Right lobe of liver (tissue), 6 donors: ENCODE data around the gene LSS. TPM values are rescaled to one million over a fixed set of nuclear protein-coding genes. Genes with fewer than 3 reads are reported as not detected.

ENCODE experiments used
- ATAC-seq, 4 donors: fragments of 200-7000 bp; cut with Tn5 transposase; one replicate each; pipeline ENCODE4 v1.9.1; 2020; ENCODE audit warnings: mild to moderate bottlenecking in 4 of 4, moderate library complexity in 4 of 4
- DNase-seq, 3 donors: peaks; one replicate each; pipeline ENCODE4 v3.0.0-alpha.2; 2020
- H3K27ac ChIP-seq, 3 donors: fragments of 200-600 bp; one replicate each; pipeline ENCODE4 v1.8.0; 2022
- H3K27me3 ChIP-seq, 2 donors: fragments of 200-600 bp; one replicate each; pipeline ENCODE4 v1.8.0; 2022
- H3K36me3 ChIP-seq, 4 donors: fragments of 200-600 bp; sonication (generic) in 1 of 4; one replicate each; pipeline versions ENCODE4 v1.5.1 to v1.8.0; 2017 to 2022; ENCODE audit warnings: control low read depth in 1 of 4
- H3K4me1 ChIP-seq, 4 donors: fragments of 200-600 bp; sonication (generic) in 1 of 4; one replicate each; pipeline versions ENCODE4 v1.5.1 to v1.8.0; 2017 to 2022; ENCODE audit warnings: control low read depth in 1 of 4
- H3K4me3 ChIP-seq, 3 donors: fragments of 200-600 bp; one replicate each; pipeline ENCODE4 v1.8.0; 2022
- H3K9me3 ChIP-seq, 4 donors: fragments of 200-600 bp; sonication (generic) in 1 of 4; one replicate each; pipeline versions ENCODE4 v1.5.1 to v1.8.0; 2017 to 2022; ENCODE audit warnings: control low read depth in 1 of 4
- POLR2A ChIP-seq: fragments of 450-650 bp; IDR thresholded peaks from one replicate; pipeline ENCODE4 v1.6.1; 2017; ENCODE audit warnings: antibody characterized with exemption, mild to moderate bottlenecking
- WGBS: methylation state at CpG from one replicate; pipeline ENCODE4 v1.1.6; 2018; ENCODE audit warnings: low coverage, low lambda C conversion rate; ENCODE audit not compliant: insufficient coverage; ENCODE audit errors: missing lambda C conversion rate; 5-methylcytosine and 5-hydroxymethylcytosine counted together
- intact Hi-C, 2 donors: fragments of 100-400 bp; cut with DNase I; formaldehyde crosslinking; loops; one replicate each; pipeline versions ENCODE4 v1.11.2 to v1.14.1; 2022
- total RNA-seq, 6 experiments: library from RNA; depleted of rRNA in 2 of 6; stranded (reverse); fragments of >200 nt in 2 of 6; fragmentation: NEBNext Ultra II Directional in 3 of 6; extraction: Animal tissue kit (Norgen Biotek cat#: 25700) in 3 of 6; gene quantifications; one replicate each; pipeline versions ENCODE4 v1.1.0 to v1.2.4, GENCODE V29; 2016 to 2023
- TF ChIP-seq, protein P1 (sequence below), 4 donors: fragments of 200-600 bp in 3 of 4; fragments of 450-650 bp in 1 of 4; IDR thresholded peaks; one replicate each; pipeline versions ENCODE4 v1.5.1 to v1.8.0; 2016 to 2022; ENCODE audit warnings: antibody characterized with exemption in 4 of 4, mild to moderate bottlenecking in 2 of 4
- donor health status: DM: no; HTN: yes; CAD: no.
- donor health status: DM: no; HTN: no; CAD: no.
- donor health status: DM: no; HTN: no; CAD: no.
- donor health status: DM: no; HTN: yes; CAD: no.
- donor health status: DM: no; HTN: yes; CAD: no.

Gene LSS
- total RNA-seq, 6 experiments from 2014 or later = 37.0 to 103 (median 59.6) TPM

DNA sequence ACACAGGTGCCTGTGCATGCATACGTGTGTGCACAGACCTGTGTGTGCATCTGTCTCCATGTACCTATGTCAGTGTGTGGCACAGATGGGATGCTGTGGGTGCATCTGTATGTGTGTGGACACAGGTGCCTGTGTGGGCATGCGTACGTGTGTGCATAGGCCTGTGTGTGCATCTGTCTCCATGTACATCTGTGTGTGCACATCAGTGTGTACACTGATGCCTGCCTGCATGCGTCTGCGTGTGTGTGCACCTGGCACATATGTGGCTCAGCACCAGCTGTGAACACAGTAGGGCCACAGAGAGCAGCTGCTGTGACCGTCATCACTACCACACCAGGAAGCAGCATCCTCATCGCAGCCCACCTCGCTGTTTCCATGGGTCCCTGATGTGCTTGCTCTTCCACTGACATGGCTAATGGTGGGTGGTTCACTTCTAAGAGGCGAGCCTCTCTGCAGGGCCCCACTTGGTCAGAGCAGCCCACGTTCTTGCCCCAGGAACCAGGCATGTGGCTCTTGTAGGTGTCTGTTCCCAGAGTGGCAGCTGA, 34.7 kb downstream of the LSS start:
- TF ChIP-seq, protein P1, sequence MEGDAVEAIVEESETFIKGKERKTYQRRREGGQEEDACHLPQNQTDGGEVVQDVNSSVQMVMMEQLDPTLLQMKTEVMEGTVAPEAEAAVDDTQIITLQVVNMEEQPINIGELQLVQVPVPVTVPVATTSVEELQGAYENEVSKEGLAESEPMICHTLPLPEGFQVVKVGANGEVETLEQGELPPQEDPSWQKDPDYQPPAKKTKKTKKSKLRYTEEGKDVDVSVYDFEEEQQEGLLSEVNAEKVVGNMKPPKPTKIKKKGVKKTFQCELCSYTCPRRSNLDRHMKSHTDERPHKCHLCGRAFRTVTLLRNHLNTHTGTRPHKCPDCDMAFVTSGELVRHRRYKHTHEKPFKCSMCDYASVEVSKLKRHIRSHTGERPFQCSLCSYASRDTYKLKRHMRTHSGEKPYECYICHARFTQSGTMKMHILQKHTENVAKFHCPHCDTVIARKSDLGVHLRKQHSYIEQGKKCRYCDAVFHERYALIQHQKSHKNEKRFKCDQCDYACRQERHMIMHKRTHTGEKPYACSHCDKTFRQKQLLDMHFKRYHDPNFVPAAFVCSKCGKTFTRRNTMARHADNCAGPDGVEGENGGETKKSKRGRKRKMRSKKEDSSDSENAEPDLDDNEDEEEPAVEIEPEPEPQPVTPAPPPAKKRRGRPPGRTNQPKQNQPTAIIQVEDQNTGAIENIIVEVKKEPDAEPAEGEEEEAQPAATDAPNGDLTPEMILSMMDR (IDR thresholded peaks at IDR 0.05) = no peak
- TF ChIP-seq POLR2A = no peak
- Histone ChIP-seq H3K36me3 (peaks cover 0 to 80% (median 11%) of the 10 kb centered on the region in 4 donors), H3K4me3 (no peak overlapping the region), H3K27ac (no peak overlapping the region), H3K27me3 (no peaks in the 10 kb centered on the region), H3K9me3 (no peaks in the 10 kb centered on the region), H3K4me1 (no peaks in the 10 kb centered on the region)
- no peak for ATAC-seq
- DNase-seq = no peak
- 100% methylated on average over 2 of the region's 10 CpGs for WGBS
- intact Hi-C loops = no loop called here

DNA sequence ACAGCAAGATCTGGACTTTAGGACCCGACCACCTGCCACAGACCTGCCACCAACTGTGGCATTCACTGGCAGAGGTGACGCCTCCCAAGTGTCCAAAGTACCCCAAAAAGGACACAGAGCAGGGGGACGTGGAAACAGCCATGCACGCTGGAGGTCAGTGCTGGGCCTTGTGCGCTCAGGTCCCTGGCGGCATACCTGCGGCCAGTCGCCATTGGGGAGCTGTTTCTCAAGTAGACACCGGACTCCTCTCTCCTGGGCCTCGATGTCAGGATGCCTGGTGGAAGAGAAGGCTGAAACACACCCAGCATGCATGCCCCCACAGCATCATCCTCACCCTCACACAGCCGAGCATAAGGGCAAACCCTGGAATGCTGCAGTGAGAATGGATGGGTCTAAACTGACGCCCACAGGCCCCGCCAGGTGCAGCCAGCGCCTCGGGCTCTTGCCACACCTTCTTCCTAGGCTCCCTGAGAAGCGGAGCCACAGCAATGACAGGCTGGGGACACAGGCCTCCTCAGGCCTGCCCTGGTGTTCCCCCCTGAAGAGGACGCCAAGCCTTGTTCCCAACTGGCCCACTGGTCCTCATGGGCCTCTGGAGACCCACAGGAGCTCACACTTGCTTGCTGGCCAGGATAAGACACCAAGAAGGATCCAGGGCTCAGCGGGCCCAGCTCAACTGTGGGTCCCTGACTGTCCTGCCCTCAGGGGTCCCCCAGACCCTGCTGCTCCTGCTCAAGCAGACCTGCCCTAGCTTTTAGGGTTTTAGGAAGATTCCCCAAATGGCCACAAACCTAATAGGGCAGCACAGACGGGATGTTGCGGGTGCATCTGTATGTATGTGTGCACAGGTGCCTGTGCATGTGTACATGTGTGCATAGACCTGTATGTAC, 36.6 kb downstream of the LSS start:
- peaks cover 0 to 69% (median 11%) of the 10 kb centered on the region in 4 donors for H3K36me3 ChIP-seq
- no peak overlapping the region for H3K4me3 ChIP-seq
- TF ChIP-seq, protein P1 (IDR thresholded peaks at IDR 0.05) = no peak
- no peak for TF ChIP-seq POLR2A
- ATAC-seq (no peak), DNase-seq (no peak)
- intact Hi-C loops = no loop called here
- no peaks in the 10 kb centered on the region for H3K4me1 ChIP-seq
- no peak overlapping the region for H3K27ac ChIP-seq
- H3K27me3 ChIP-seq = no peaks in the 10 kb centered on the region
- H3K9me3 ChIP-seq = no peaks in the 10 kb centered on the region
- 80% methylated on average over 1 of the region's 20 CpGs for WGBS

DNA sequence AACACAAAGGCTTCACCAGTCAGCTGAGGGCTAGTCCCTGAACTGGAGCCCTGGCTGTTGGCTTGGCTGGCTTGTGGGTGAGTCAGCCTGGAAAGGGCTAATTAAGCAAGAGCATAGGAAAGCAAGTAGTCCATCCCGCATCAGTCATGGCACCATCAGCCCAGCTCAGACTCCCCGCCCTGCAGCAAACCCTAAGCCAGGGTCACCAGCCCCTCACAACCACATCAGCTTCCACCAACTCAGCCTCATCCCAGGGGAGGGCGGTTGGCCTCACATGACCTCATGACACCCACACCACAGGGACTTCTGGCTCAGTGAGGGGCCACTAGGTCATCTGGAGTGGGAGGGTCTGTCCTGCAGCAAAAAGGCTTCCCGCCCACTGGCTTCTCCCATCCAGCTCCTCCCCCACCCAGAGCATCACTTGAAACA, 37.3 kb downstream of the LSS start:
- Histone ChIP-seq H3K36me3 (peaks cover 0 to 63% (median 8%) of the 10 kb centered on the region in 4 donors), H3K4me1 (no peaks in the 10 kb centered on the region), H3K4me3 (no peak overlapping the region), H3K27ac (no peak overlapping the region), H3K27me3 (no peaks in the 10 kb centered on the region), H3K9me3 (no peaks in the 10 kb centered on the region)
- WGBS = no CpG with 5 or more reads among the region's 4 CpGs
- ATAC-seq (peak in 1 of 4 donors; percentile 33), DNase-seq (no peak)
- TF ChIP-seq, protein P1 (IDR thresholded peaks at IDR 0.05) = no peak
- no peak for TF ChIP-seq POLR2A
- intact Hi-C loops = no loop called here

DNA sequence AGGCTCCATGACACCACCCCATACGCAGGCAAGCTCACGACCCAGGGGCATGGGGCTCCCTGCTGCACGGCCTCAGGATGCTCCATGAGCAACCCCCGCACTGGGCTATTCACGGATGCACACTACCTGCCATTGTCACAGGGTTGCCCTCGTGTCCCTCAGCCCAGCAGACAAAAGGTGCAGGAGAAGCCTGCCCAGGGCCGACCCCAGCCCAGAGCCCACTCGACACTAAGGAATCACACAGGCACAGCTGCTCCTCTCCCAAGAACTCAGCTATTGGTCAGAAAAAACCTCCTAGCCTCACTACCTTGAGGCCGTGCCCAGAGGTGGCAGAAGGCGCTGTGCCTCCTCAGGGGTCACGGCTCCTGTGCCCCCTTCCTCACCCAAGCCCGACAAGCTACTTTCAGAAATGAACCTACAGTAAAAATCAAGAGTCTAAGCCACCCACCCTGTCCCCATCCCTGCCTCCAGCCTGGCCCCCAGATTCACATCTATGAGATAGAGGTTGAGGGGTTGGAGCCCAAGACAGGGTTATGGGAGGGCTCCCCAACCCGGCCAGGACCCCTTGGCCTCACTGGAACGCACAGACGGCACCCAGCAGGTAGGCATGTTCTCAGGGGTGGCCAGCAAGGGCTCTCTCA, 38.0 kb downstream of the LSS start:
- Histone ChIP-seq H3K36me3 (peaks cover 0 to 56% (median 5%) of the 10 kb centered on the region in 4 donors), H3K4me1 (no peaks in the 10 kb centered on the region), H3K4me3 (no peak overlapping the region), H3K9me3 (no peaks in the 10 kb centered on the region), H3K27me3 (no peaks in the 10 kb centered on the region), H3K27ac (no peak overlapping the region)
- intact Hi-C loops = no loop called here
- peak in 1 of 4 donors; percentile 17 for ATAC-seq
- WGBS = 100% methylated on average over 1 of the region's 15 CpGs
- no peak for DNase-seq
- no peak for TF ChIP-seq POLR2A
- TF ChIP-seq, protein P1 (IDR thresholded peaks at IDR 0.05) = no peak
